PC-3 (cell line): Measurements from ENCODE around the gene COL15A1. TPM values are rescaled to one million over a fixed set of nuclear protein-coding genes. Genes with fewer than 3 reads are reported as not detected.

Experiments used
- ATAC-seq: fragments of 200-7000 bp; cut with Tn5 transposase; 2 replicates; pipeline ENCODE4 v1.9.1; 2020; ENCODE audit warnings: mild to moderate bottlenecking, moderate library complexity
- BruUV-seq: library from RNA; stranded (reverse); fragments of 400-500 nt; replicated peaks from 2 replicates; lab custom pipeline; 2021; lab: Mats Ljungman, UMichigan
- CTCF ChIA-PET: fragments of 300-600 bp; sonication (Branson Sonifier 250); formaldehyde crosslinking; loops from one replicate; lab custom pipeline; 2022; ENCODE audit warnings: antibody characterized with exemption; lab: Charles Lee
- POLR2A ChIA-PET: fragments of 300-600 bp; sonication (Branson Sonifier 250); formaldehyde crosslinking; loops from one replicate; lab custom pipeline; 2022; ENCODE audit warnings: antibody characterized with exemption; ENCODE audit not compliant: unreplicated experiment; lab: Charles Lee
- DNase-seq: peaks from one replicate; pipeline ENCODE4 v3.0.0-alpha.2; 2015
- H2AFZ ChIP-seq: fragments of 300-600 bp; sonication (generic); 2 replicates; pipeline ENCODE4 v1.6.0; 2016; ENCODE audit warnings: antibody characterized with exemption, low read length
- H3F3A ChIP-seq: fragments of 300-600 bp; sonication (generic); one replicate; pipeline ENCODE4 v1.6.0; 2017; ENCODE audit warnings: antibody characterized with exemption, low read length, control low read depth, mild to moderate bottlenecking; ENCODE audit not compliant: unreplicated experiment
- H3K27ac ChIP-seq: fragments of 300-600 bp; sonication (generic); 2 replicates; pipeline ENCODE4 v1.5.1; 2016; ENCODE audit warnings: mild to moderate bottlenecking, low read length
- H3K27me3 ChIP-seq: fragments of 300-600 bp; sonication (generic); 2 replicates; pipeline ENCODE4 v1.6.1; 2016; ENCODE audit warnings: low read length, mixed read lengths
- H3K36me3 ChIP-seq: fragments of 300-600 bp; sonication (generic); 2 replicates; pipeline ENCODE4 v1.6.1; 2016; ENCODE audit warnings: low read depth, mixed run types, low read length, mixed read lengths
- H3K4me1 ChIP-seq: fragments of 300-600 bp; sonication (generic); 2 replicates; pipeline ENCODE4 v1.5.1; 2016; ENCODE audit warnings: low read length; ENCODE audit not compliant: insufficient read depth
- H3K4me2 ChIP-seq: fragments of 300-600 bp; sonication (generic); 2 replicates; pipeline ENCODE4 v1.6.0; 2016; ENCODE audit warnings: low read length
- H3K4me3 ChIP-seq: fragments of 300-600 bp; sonication (generic); 2 replicates; pipeline ENCODE4 v1.5.1; 2016; ENCODE audit warnings: mild to moderate bottlenecking, low read length, mixed read lengths
- H3K79me2 ChIP-seq: fragments of 300-600 bp; sonication (generic); 2 replicates; pipeline ENCODE4 v1.6.1; 2017; ENCODE audit warnings: low read length, mixed read lengths
- H3K9ac ChIP-seq: fragments of 300-600 bp; sonication (generic); 2 replicates; pipeline ENCODE4 v1.6.0; 2016; ENCODE audit warnings: mild to moderate bottlenecking, low read length
- H3K9me2 ChIP-seq: fragments of 300-600 bp; sonication (generic); replicated peaks from 2 replicates; pipeline ENCODE4 v1.6.1; 2016; ENCODE audit warnings: mixed run types, low read length, mixed read lengths
- H3K9me3 ChIP-seq: fragments of 300-600 bp; sonication (generic); 2 replicates; pipeline ENCODE4 v1.6.1; 2016; ENCODE audit warnings: low read length, mixed read lengths
- H4K20me1 ChIP-seq: fragments of 300-600 bp; sonication (generic); 2 replicates; pipeline ENCODE4 v1.6.1; 2016; ENCODE audit warnings: low read length, mixed read lengths
- EZH2 ChIP-seq: fragments of 300-600 bp; sonication (generic); IDR thresholded peaks from one replicate; pipeline ENCODE4 v1.6.1; 2017; ENCODE audit warnings: antibody characterized with exemption, mild to moderate bottlenecking, low read length; ENCODE audit not compliant: unreplicated experiment
- EZH2phosphoT487 ChIP-seq: fragments of 300-600 bp; sonication (generic); IDR thresholded peaks from 2 replicates; pipeline ENCODE4 v1.6.1; 2018; ENCODE audit warnings: mild to moderate bottlenecking, antibody characterized with exemption, low read length, borderline replicate concordance
- intact Hi-C: fragments of 100-400 bp; cut with micrococcal nuclease; formaldehyde crosslinking; loops from 2 replicates; pipeline ENCODE4 v1.9.0; 2023
- total RNA-seq: library from RNA; depleted of rRNA; stranded (reverse); fragments of >200 nt; gene quantifications from 2 replicates; pipeline ENCODE4 v1.2.3, GENCODE V29; 2014
- TF ChIP-seq, protein P1 (sequence below): fragments of 300-600 bp; sonication (generic); conservative IDR thresholded peaks from 2 replicates; pipeline ENCODE4 v1.5.1; 2017; ENCODE audit warnings: antibody characterized with exemption, low read depth, mild to moderate bottlenecking, low read length

COL15A1 gene
- total RNA-seq, 1 experiment from 2014 or later: 0.04 TPM

DNA sequence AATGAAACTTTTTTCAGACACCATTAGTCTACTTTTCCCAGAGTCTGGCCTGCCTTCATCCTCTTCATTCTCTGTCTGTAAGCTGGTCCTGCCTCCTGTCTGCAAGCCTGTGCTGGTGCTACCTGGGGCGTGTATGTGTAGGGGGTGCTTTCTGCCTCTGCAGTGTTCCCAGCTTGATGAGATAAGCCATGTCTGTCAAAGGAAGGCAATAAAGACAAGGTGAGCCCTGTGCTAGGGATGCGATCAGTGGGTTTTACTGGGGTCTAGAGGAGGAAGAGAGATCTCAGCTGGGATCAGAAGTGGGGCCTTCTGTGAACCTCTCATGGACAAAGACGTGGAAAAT, 83.2 kb downstream of the COL15A1 start:
- TF ChIP-seq, protein P1, sequence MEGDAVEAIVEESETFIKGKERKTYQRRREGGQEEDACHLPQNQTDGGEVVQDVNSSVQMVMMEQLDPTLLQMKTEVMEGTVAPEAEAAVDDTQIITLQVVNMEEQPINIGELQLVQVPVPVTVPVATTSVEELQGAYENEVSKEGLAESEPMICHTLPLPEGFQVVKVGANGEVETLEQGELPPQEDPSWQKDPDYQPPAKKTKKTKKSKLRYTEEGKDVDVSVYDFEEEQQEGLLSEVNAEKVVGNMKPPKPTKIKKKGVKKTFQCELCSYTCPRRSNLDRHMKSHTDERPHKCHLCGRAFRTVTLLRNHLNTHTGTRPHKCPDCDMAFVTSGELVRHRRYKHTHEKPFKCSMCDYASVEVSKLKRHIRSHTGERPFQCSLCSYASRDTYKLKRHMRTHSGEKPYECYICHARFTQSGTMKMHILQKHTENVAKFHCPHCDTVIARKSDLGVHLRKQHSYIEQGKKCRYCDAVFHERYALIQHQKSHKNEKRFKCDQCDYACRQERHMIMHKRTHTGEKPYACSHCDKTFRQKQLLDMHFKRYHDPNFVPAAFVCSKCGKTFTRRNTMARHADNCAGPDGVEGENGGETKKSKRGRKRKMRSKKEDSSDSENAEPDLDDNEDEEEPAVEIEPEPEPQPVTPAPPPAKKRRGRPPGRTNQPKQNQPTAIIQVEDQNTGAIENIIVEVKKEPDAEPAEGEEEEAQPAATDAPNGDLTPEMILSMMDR: no peak
- TF ChIP-seq EZH2phosphoT487: no peak
- no peak for TF ChIP-seq EZH2
- Histone ChIP-seq H3K27me3 (no peaks in the 10 kb centered on the region), H3K27ac (no peak overlapping the region), H3K9me3 (no peaks in the 10 kb centered on the region), H3K9ac (no peak overlapping the region), H3F3A (no peaks in the 10 kb centered on the region), H3K4me1 (no peaks in the 10 kb centered on the region), H3K36me3 (no peaks in the 10 kb centered on the region), H4K20me1 (no peaks in the 10 kb centered on the region), H3K79me2 (no peaks in the 10 kb centered on the region), H3K4me3 (no peak overlapping the region), H3K4me2 (no peak overlapping the region), H2AFZ (no peak overlapping the region), H3K9me2 (no peaks in the 10 kb centered on the region)
- ChIA-PET CTCF (no interaction called here), POLR2A (no interaction called here)
- DNase-seq (no peak), ATAC-seq (no peak)
- intact Hi-C loops: no loop called here
- BruUV-seq: no TSS peak

DNA sequence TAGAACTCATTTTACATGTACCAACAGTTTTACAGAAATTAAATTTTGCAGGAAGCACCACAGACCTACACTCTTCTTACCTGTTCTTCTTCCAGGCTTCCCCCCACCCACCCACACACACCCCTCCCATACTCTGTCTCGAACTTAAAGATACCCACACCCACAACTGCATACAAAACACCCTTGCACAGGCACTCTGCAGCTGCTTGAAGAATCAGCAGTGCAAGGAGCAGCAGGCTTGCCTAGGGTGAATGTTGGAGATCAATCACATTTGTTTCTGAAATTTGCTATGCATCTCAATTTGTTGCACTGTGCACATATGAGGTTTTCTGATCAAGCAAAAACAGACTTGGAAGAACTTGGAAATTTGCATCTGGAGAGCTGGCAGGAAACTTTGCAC, 83.7 kb downstream of the COL15A1 start:
- H2AFZ ChIP-seq: no peak overlapping the region
- no peak overlapping the region for H3K4me2 ChIP-seq
- no peak for ATAC-seq
- intact Hi-C loops: no loop called here
- ChIA-PET CTCF (no interaction called here), POLR2A (no interaction called here)
- BruUV-seq: no TSS peak
- H3K4me3 ChIP-seq: no peak overlapping the region
- H3K9ac ChIP-seq: no peak overlapping the region
- no peak overlapping the region for H3K27ac ChIP-seq
- H3F3A ChIP-seq: no peaks in the 10 kb centered on the region
- H3K4me1 ChIP-seq: no peaks in the 10 kb centered on the region
- DNase-seq: no peak
- no peaks in the 10 kb centered on the region for H3K79me2 ChIP-seq
- no peaks in the 10 kb centered on the region for H3K36me3 ChIP-seq
- H4K20me1 ChIP-seq: no peaks in the 10 kb centered on the region
- TF ChIP-seq, protein P1: no peak
- no peak for TF ChIP-seq EZH2
- TF ChIP-seq EZH2phosphoT487: no peak
- H3K9me2 ChIP-seq: no peaks in the 10 kb centered on the region
- no peaks in the 10 kb centered on the region for H3K9me3 ChIP-seq
- H3K27me3 ChIP-seq: no peaks in the 10 kb centered on the region

DNA sequence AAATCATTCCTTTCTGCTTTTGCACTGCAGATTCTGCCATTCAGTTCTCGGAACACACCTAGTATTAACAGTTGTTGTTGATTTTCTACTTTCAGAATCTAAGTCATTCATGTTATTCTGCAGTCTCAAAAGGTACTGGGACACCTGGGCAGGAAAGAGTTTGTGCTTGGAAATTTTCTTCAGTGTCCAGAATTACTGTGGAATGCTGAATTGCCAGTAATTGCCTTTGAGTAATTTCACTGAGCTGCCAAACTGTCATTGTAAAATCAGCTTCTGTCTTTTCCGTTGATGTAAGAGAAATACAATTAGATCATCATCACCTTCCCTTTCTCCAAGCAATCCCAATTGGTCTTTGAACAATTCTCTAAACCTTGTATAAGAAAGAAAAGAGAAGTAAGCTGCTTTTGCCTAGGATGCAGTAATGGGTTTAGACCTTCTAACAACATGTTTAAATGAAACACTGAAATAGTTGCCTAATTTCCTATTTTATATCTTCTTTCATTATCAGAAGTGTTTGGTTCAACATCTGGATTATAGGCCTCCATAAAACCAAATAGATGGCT, 85.5 kb downstream of the COL15A1 start:
- no peak overlapping the region for H3K9ac ChIP-seq

More for the DNA sequence above, 85.5 kb downstream of the COL15A1 start:
- BruUV-seq: no TSS peak
- H3K27me3 ChIP-seq: no peaks in the 10 kb centered on the region
- no peaks in the 10 kb centered on the region for H3F3A ChIP-seq
- H3K4me3 ChIP-seq: no peak overlapping the region
- ChIA-PET CTCF (no interaction called here), POLR2A (no interaction called here)
- H3K79me2 ChIP-seq: no peaks in the 10 kb centered on the region
- H3K4me2 ChIP-seq: no peak overlapping the region
- H3K4me1 ChIP-seq: no peaks in the 10 kb centered on the region
- intact Hi-C loops: no loop called here
- H3K36me3 ChIP-seq: no peaks in the 10 kb centered on the region
- no peaks in the 10 kb centered on the region for H4K20me1 ChIP-seq
- TF ChIP-seq EZH2phosphoT487 (no peak), EZH2 (no peak)
- TF ChIP-seq, protein P1: no peak
- no peaks in the 10 kb centered on the region for H3K9me2 ChIP-seq
- ATAC-seq (no peak), DNase-seq (no peak)
- H2AFZ ChIP-seq: no peak overlapping the region
- no peaks in the 10 kb centered on the region for H3K9me3 ChIP-seq
- H3K27ac ChIP-seq: no peak overlapping the region
